HG03135 (cell line): ENCODE measurements around the gene PSMC6.
A peak's percentile ranks its signal among the peaks of the same experiment; 100 is the strongest.

Experiments used
- ATAC-seq: cut with Tn5 transposase; IDR thresholded peaks from one replicate; pipeline ENCODE4 v1.9.1; 2021; ENCODE audit warnings: mild to moderate bottlenecking, moderate library complexity; ENCODE audit not compliant: unreplicated experiment

The PSMC6 gene

GRCh38 chr14:52706724-52707706, at the start of gene PSMC6:
PSMC6 (plus strand) TSS chr14:52707200; CDS start chr14:52707220, 20 bp downstream.
- peak; percentile 97 for ATAC-seq

GRCh38 chr14:52660325-52660724, 46.7 kb upstream of the PSMC6 start:
- no peak for ATAC-seq

- no peak for ATAC-seq
These were observed 46.2 kb upstream of the PSMC6 start for GRCh38 chr14:52660832-52661231.

- no peak for ATAC-seq
These were observed 45.7 kb upstream of the PSMC6 start for GRCh38 chr14:52661314-52661713.

GRCh38 chr14:52663850-52664249, 43.1 kb upstream of the PSMC6 start:
- ATAC-seq, result no peak

- ATAC-seq, result no peak
These were observed 28.4 kb upstream of the PSMC6 start for GRCh38 chr14:52678591-52678990.

DNA sequence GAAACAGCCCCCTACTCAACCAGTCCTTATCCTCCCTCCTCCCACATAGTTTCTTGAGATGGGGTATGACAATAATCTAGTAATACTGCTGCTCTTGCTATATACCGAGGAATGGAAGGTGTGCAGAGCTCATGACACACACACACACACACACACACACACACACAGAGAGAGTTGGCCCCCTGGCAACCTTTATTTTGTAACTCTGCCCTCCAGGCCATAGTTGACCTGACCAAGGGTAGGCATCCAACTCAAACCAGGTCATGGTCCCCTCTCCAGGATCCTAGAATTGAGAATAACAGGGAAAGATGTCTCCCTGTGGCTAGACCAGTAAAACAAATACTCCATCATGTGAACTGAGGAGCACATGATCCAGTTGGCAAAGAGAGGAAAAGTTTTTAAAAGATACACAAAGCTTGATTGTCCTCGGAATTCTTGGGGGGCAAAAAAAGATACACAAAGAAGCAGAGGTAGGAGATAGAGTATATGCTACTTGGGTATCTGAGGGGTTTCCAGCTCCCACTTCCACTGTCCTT, 22.9 kb upstream of the PSMC6 start:
- ATAC-seq, result no peak

DNA sequence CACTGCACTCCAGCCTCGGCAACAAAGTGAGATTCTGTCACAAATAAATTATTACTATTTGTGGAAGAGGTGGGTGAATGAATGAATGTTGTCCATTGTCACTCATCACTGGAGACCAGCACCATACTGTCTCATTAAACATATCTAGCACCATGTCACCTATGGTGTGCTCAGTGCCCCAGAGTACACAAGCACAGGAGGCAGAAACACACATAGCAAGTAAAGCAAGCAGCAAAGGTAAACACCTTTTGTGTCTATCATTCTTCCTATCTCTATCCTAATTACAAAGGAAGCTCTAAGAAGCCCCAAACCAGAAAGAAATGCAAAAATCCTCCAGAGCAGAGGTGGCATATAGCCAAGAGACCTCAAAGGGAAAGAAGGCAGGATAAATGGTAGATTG, 20.8 kb upstream of the PSMC6 start:
- no peak for ATAC-seq

DNA sequence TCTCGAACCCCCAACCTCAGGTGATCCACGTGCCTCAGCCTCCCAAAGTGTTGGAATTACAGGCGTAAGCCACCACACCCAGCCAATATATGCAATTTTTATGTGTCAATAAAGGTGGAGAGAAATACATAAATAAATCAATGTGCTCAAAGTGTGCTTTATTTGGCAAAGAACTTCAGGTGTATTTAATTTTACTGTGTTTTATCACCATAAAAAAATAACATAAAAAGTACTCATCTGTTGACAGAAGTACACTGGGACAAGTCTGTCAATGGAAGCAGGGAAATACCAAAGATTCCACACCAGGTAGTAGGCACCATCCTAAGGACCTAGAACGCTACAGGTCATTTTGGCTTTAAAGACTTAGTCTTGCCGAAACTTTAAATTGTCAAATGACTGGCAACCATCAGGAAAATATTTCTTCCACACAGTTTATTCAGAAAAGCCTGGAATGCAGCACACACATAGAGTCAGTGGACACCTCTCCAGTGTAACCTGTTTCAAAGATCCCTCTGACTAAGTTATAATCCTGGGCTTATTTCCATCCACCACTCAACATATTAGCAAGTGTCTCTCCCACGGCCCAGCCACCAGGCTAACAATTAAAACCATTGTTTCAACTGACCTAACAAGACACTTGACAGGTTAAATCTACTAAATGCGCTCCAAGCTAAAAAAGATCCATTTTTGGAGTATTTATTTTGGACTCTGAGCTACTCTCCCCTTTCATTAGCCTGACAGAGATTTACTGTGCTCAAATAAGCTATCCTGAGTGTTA, 15.8 kb upstream of the PSMC6 start:
- no peak for ATAC-seq

DNA sequence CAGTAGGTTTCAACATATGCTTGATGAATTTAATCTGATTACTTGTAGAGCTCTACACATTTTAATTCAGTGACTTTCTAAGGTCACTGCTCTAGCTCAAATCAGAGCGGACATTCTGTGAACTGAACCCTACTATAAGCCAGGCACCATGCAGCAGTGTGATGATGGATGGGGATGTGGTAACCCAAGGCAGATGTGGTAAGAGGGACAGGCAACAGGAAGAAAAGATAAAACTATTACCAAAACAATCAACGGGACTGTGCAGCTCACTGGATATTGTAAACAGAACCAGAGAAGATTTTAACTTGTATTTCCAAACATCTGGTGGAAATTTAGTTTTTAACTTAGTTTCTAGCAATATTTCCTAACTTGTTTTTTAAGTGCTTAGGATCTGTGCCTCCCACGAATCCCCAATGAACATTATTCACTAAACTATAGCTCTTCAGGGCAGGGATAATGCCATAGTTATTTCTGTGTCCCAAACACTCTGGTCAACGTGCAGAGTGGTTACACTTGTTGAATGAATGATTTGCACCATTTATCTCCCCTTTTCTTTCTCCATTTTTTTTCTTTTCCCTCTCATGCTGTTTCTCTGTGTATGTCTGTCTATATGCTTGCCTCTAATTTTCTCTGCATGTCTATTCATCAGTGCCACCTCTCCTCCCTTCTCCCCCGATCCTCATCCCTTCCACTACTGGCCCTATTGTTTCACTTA, 14.6 kb upstream of the PSMC6 start:
- no peak for ATAC-seq

DNA sequence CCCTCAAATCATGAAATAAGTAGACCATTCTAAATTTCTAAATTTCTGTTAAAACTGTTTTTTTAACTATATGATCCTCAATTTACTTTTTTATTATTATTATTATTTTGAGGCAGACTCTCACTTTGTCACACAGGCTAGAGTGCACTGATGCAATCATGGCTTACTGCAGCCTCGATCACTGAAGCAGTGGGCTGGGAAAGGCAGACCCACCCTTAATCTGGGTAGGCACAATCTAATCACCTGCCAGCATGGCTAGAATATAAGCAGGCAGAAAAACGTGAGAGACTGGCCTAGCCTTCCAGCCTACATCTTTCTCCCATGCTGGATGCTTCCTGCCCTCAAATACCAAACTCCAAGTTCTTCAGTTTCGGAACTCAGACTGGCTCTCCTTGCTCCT, 14.0 kb upstream of the PSMC6 start:
- no peak for ATAC-seq

DNA sequence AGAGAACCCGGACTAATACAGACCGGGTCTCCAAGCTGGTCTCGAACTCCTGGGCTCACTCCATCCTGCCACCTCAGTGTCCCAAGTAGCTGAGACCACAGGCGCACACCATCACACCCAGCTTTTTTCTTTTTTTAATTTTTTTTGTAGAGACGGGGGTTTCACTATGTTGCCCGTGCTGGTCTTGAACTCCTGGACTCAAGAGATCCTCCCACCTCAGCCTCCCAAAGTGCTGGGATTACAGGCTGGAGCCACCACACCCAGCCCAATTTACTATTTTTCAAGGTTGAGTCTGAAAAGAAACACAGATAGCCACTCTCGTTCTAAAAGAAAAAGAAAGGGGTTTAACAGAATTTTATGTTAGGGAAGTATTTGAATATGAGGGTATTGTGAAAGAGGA, 13.5 kb upstream of the PSMC6 start:
- no peak for ATAC-seq

DNA sequence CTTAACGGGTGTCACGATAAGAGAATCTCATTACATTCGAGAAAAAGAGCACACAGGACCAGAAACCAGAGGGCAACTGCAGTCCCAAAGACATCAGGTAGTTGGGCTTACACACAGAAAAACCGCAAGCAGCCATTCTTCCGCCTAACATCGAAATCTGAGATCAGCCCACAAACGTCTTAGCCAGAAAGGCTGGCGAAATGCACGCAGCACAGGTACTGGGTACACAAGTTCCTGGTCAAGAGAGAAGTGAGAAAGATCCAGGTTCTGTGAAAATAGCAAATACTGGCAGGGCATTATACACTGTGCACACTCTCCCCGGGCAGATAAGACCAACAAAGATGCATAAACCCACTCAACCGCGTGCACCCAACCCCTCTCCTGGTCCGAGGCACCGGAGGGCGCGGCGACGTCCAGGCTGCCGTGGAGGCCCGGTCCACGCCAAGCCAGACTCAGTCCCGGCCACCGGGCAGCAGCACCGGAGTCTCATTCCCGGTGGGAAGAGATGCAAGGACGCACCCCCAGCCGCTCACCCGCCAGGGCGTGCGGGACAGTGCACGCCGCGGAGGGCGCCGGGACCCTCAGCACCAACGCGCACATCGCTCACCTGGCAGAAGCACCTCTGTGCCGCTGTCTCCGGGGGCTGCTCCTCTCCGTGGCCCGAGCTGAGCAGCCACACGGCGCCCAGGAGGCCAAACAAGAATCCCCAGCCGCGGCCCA, 12.1 kb upstream of the PSMC6 start:
- ATAC-seq, result peak; percentile 50

- ATAC-seq, result peak; percentile 60
These were observed 11.4 kb upstream of the PSMC6 start, which contains the start of gene ERO1A for GRCh38 chr14:52695481-52696091. ERO1A (minus strand) TSS chr14:52695558; CDS start chr14:52695481, 77 bp downstream.

- ATAC-seq, result no peak
These were observed 6.3 kb upstream of the PSMC6 start for GRCh38 chr14:52700701-52701172.

- ATAC-seq, result no peak
These were observed 5.8 kb upstream of the PSMC6 start for GRCh38 chr14:52701223-52701622.

GRCh38 chr14:52703225-52703624, 3.8 kb upstream of the PSMC6 start:
- no peak for ATAC-seq

DNA sequence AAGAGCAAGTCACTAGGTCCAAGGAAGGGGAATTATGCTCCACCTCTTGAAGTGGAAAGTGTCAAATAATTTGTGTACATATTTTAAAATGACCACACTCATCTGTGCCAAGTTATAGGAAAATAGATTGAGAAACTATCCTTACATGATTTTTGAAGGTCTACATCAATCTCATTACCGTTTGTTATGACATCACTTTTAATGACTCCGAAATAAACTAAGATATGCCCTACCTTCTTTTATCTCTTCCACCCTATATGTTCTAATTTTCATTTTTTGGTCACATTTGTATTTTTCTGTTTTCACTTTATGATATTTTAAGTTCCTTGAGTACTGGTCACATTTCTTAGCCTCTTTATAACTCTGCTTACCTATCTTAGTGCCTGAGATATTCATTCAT, 3.3 kb upstream of the PSMC6 start:
- no peak for ATAC-seq

DNA sequence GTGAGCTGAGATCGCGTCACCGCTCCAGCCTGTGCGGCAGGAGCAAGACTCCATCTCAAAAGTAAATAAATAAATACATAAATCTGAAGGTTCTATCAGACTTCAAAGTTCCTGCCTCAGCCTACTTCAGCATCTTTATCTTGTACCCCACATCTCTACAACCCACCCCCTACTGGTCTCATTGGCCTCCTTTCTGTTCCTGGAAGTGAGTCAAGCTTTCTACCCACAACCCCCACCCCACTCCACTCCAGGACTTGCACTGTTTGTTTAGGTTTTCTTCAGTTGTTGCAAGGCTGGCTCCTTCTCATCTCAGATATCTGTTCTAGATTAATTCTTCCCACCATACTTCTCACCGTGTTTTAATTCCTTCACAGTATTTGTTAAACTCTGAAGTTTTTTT, 714 bp upstream of the PSMC6 start:
- ATAC-seq, result no peak

- no peak for ATAC-seq
These were observed 4.7 kb downstream of the PSMC6 start for GRCh38 chr14:52711666-52712065.
